Kidney (tissue), 14 donors: Measurements from ENCODE around the gene MEA1. TPM values are rescaled to one million over a fixed set of nuclear protein-coding genes. Genes with fewer than 3 reads are reported as not detected.

Experiments used
- DNase-seq, 5 donors: peaks; one replicate each; pipeline ENCODE4 v3.0.0-alpha.2; 2013 to 2020
- FAIRE-seq: peaks from 2 replicates; lab custom pipeline; 2012; peaks lifted over from hg19 to GRCh38; lab: Jason Lieb, UNC
- H3K27ac ChIP-seq, 2 donors: one replicate each; pipeline ENCODE4 v1.7.0; 2013; ENCODE audit warnings: low read depth in 2 of 2, low read length in 2 of 2, inconsistent platforms in 1 of 2
- H3K27me3 ChIP-seq: one replicate; pipeline ENCODE4 v1.7.1; 2013; ENCODE audit warnings: low read length, inconsistent platforms; ENCODE audit not compliant: control insufficient read depth, insufficient read depth
- H3K36me3 ChIP-seq, 3 donors: one replicate each; pipeline versions ENCODE4 v1.7.0 to v1.7.1; 2013; ENCODE audit warnings: low read length in 3 of 3, control low read depth in 1 of 3, inconsistent platforms in 1 of 3; ENCODE audit not compliant: insufficient read depth in 3 of 3, control insufficient read depth in 2 of 3
- H3K4me1 ChIP-seq, 3 donors: one replicate each; pipeline versions ENCODE4 v1.7.0 to v1.7.1; 2013; ENCODE audit warnings: low read length in 3 of 3, inconsistent platforms in 1 of 3, low read depth in 1 of 3; ENCODE audit not compliant: control insufficient read depth in 2 of 3, insufficient read depth in 2 of 3
- H3K4me3 ChIP-seq, 3 donors: one replicate each; pipeline versions ENCODE4 v1.7.0 to v1.8.1; 2013; ENCODE audit warnings: low read length in 3 of 3, control low read depth in 1 of 3, inconsistent platforms in 1 of 3
- H3K9ac ChIP-seq, 3 donors: one replicate each; pipeline versions ENCODE4 v1.7.0 to v1.7.1; 2013; ENCODE audit warnings: low read length in 3 of 3, control low read depth in 1 of 3, inconsistent platforms in 1 of 3
- H3K9me3 ChIP-seq, 3 donors: one replicate each; pipeline versions ENCODE4 v1.7.0 to v1.7.1; 2013; ENCODE audit warnings: low read length in 3 of 3, control low read depth in 1 of 3, inconsistent platforms in 1 of 3; ENCODE audit not compliant: control insufficient read depth in 2 of 3, insufficient read depth in 1 of 3
- intact Hi-C: fragments of 100-400 bp; cut with DNase I; formaldehyde crosslinking; loops from one replicate; pipeline ENCODE4 v1.11.1; 2022
- polyA plus RNA-seq: library from polyadenylated mRNA; stranded (reverse); fragments of 350-450 nt; fragmentation: Illumina TruSeq; extraction: RNeasy Lipid Tissue Mini Kit (QIAGEN cat#74804); gene quantifications from one replicate; pipeline ENCODE4 v1.2.3, GENCODE V29; 2014; ENCODE audit warnings: low read depth, low replicate concordance; ENCODE audit not compliant: insufficient read depth
- total RNA-seq: library from RNA; stranded (reverse); fragmentation: NEBNext Ultra II Directional; extraction: Animal tissue kit (Norgen Biotek cat#: 25700); gene quantifications from one replicate; pipeline ENCODE4 v1.2.1, GENCODE V29; 2021
- TF ChIP-seq, protein P1 (sequence below): IDR thresholded peaks from 3 replicates; pipeline ENCODE4 v1.5.1; 2012; ENCODE audit warnings: mild to moderate bottlenecking, moderate library complexity, borderline replicate concordance; ENCODE audit not compliant: insufficient read depth; ENCODE audit errors: extremely low read depth
- donor health status: control.
- donor health status: control.
- donor health status: control.
- donor health status: control.
- donor health status: control.
- donor health status: DM: yes; HTN: yes; CAD: no.
- donor health status: Normal renal cell carcinoma (clear cell type).

MEA1 gene
- total and polyA plus RNA-seq, 2 donors from 2014 or later: 53.2 to 149 TPM

DNA sequence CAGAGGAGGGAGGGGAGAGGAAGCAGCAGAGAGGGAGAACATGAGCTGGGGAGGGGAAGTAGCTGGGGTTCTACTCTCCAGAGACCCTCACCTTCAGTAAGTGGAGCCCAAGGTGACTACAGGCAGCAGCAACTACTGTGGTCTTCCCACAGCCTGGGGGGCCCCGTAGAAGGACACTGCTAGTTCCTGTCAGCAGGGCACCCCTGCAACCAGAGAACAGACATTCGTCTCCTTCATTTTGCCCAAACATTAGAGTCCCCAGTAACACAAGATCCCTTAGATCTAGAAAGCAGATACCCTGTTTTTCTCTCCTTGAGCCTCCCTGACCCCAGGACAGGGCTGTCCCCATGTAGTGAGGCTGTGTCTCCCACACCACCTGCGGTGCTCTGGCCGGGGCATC, 45.0 kb downstream of the MEA1 start:
- Histone ChIP-seq H3K4me1 (no peaks in the 10 kb centered on the region), H3K36me3 (peaks cover 0 to 18% (median 5%) of the 10 kb centered on the region in 3 donors), H3K9me3 (no peaks in the 10 kb centered on the region), H3K27ac (no peak overlapping the region), H3K9ac (no peak overlapping the region), H3K4me3 (no peak overlapping the region), H3K27me3 (no peaks in the 10 kb centered on the region)
- DNase-seq (no peak), FAIRE-seq (no peak)
- intact Hi-C loops: no loop called here
- TF ChIP-seq, protein P1, sequence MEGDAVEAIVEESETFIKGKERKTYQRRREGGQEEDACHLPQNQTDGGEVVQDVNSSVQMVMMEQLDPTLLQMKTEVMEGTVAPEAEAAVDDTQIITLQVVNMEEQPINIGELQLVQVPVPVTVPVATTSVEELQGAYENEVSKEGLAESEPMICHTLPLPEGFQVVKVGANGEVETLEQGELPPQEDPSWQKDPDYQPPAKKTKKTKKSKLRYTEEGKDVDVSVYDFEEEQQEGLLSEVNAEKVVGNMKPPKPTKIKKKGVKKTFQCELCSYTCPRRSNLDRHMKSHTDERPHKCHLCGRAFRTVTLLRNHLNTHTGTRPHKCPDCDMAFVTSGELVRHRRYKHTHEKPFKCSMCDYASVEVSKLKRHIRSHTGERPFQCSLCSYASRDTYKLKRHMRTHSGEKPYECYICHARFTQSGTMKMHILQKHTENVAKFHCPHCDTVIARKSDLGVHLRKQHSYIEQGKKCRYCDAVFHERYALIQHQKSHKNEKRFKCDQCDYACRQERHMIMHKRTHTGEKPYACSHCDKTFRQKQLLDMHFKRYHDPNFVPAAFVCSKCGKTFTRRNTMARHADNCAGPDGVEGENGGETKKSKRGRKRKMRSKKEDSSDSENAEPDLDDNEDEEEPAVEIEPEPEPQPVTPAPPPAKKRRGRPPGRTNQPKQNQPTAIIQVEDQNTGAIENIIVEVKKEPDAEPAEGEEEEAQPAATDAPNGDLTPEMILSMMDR: no peak

DNA sequence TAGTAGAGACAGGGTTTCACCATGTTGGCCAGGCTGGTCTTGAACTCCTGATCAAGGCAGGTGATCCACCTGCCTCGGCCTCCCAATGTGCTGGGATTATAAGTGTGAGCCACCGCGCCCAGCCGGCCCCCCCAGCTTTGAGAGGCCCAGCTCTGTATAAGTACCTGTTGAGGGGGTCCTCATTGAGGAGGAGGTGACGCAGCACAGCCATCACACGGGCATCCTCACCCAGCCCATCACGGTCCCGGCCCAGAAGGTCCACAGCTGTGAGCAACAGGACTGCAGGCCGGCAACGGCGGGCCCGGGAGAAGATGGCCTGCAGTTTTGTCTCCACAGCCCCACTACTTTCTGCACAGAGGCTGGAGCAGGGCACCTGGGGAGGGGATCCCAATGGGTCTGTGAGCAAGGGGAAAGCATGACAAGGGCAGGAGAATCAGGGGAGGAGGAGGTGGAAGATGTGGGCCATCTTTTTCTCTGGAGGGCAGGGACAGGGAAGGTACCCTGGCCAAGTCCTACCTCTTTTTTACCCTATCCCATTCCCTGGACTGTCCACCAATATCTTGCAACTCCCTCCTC, 45.5 kb downstream of the MEA1 start:
- Histone ChIP-seq H3K9ac (no peak overlapping the region), H3K27me3 (no peaks in the 10 kb centered on the region), H3K9me3 (no peaks in the 10 kb centered on the region), H3K27ac (no peak overlapping the region), H3K4me1 (no peaks in the 10 kb centered on the region), H3K4me3 (no peak overlapping the region), H3K36me3 (peaks cover 0 to 18% (median 3%) of the 10 kb centered on the region in 3 donors)
- DNase-seq: no peak
- TF ChIP-seq, protein P1: no peak
- no peak for FAIRE-seq
- intact Hi-C loops: no loop called here

DNA sequence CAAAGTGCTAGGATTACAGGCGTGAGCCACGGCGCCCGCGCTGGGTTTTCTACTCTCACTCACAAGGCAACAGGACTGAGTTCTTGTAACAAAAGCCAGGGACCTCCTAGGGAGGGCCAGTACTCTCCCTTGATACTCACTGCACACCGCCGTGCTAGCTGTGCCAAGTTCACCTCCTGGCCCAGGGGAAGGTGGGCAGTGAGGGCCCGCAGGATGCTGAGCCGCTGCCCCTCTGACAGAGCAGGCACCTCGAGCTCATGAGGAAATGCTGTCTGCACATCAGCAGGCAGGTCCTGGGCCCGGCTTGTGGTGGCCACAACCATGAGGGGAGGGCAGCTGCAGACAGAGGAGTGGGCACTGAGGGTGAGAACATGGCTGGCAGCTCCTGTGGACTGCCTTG, 46.5 kb downstream of the MEA1 start:
- Histone ChIP-seq H3K4me3 (no peak overlapping the region), H3K4me1 (no peaks in the 10 kb centered on the region), H3K36me3 (peaks cover 0 to 18% (median 3%) of the 10 kb centered on the region in 3 donors), H3K27me3 (no peaks in the 10 kb centered on the region), H3K9ac (no peak overlapping the region), H3K27ac (no peak overlapping the region), H3K9me3 (no peaks in the 10 kb centered on the region)
- no peak for FAIRE-seq
- DNase-seq: no peak
- intact Hi-C loops: no loop called here
- TF ChIP-seq, protein P1: no peak

DNA sequence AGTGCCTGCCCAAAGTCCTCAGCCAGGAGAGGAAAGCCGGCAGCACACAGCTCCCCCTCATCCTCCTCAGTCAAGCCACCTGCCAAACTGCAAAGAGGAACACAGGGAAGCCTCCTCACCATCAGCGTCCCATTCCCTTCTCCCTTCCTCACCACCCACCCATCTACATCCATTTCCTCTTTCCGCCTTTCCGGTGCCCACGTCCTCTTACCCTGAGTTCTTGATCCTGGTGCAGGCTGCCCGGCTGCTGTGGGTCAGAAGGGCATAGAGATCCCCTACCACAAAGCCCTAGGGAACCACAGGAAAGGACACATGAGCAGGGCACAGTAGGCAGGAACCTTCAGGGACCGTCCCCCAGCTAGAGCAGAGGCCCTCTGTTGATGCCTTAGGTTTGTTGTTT, 47.2 kb downstream of the MEA1 start:
- TF ChIP-seq, protein P1: no peak

More for the DNA sequence above, 47.2 kb downstream of the MEA1 start:
- FAIRE-seq (no peak), DNase-seq (no peak)
- Histone ChIP-seq H3K9me3 (no peaks in the 10 kb centered on the region), H3K4me1 (no peaks in the 10 kb centered on the region), H3K36me3 (peaks cover 0 to 18% (median 3%) of the 10 kb centered on the region in 3 donors), H3K27ac (no peak overlapping the region), H3K4me3 (no peak overlapping the region), H3K9ac (no peak overlapping the region), H3K27me3 (no peaks in the 10 kb centered on the region)
- intact Hi-C loops: no loop called here
